GM12878 (cell line): ENCODE results near the gene CYBC1. TPM values are rescaled to one million over a fixed set of nuclear protein-coding genes. Genes with fewer than 3 reads are reported as not detected.

Experiments
- E4F1 ChIP-seq: fragments of 450-650 bp; IDR thresholded peaks from 2 replicates; pipeline ENCODE4 v1.6.1; 2018; ENCODE audit warnings: borderline replicate concordance, mild to moderate bottlenecking; ENCODE audit not compliant: partially characterized antibody
- PRDM15 ChIP-seq: fragments of 450-650 bp; formaldehyde crosslinking; IDR thresholded peaks from 2 replicates; pipeline ENCODE4 v1.4.0; 2020; ENCODE audit warnings: mild to moderate bottlenecking, moderate library complexity
- RELA ChIP-seq: fragments of 450-650 bp; IDR thresholded peaks from 2 replicates; pipeline ENCODE4 v1.8.0; 2014; ENCODE audit warnings: borderline replicate concordance; ENCODE audit not compliant: partially characterized antibody
- ZZZ3 ChIP-seq: IDR thresholded peaks from 2 replicates; pipeline ENCODE4 v1.6.1; 2011; ENCODE audit warnings: low read depth; ENCODE audit not compliant: control insufficient read depth, insufficient read length
- polyA plus RNA-seq, 11 experiments: library from polyadenylated mRNA; depleted of rRNA in 4 of 11; unstranded in 6 of 11; stranded (reverse) in 5 of 11; fragments of >200 nt; fragmentation: Nextera tagmentation in 4 of 11; fragmentation: Illumina TruSeq in 1 of 11; extraction: Ambion mirVana in 4 of 11; extraction: Trizol in 1 of 11; gene quantifications; 1 replicate in 1 of 11; 2 replicates in 10 of 11; pipeline versions ENCODE4 v1.2.1 to v1.2.3, GENCODE V29; 2011 to 2016; ENCODE audit warnings: inconsistent platforms in 2 of 11, missing spikeins in 2 of 11, low read depth in 1 of 11
- total RNA-seq, 4 experiments: library from RNA; depleted of rRNA in 3 of 4; stranded (reverse); fragments of >200 nt in 3 of 4; fragmentation: Illumina TruSeq in 1 of 4; extraction: Trizol in 1 of 4; gene quantifications; 2 replicates each; pipeline versions ENCODE4 v1.2.1 to v1.2.3, GENCODE V29; 2013 to 2021

Gene CYBC1
- total and polyA plus RNA-seq, 10 of the 15 experiments (the other 5 are each of a cell fraction or from before 2014, with no cell fraction given), result 4.2 to 162 (median 133) TPM

DNA sequence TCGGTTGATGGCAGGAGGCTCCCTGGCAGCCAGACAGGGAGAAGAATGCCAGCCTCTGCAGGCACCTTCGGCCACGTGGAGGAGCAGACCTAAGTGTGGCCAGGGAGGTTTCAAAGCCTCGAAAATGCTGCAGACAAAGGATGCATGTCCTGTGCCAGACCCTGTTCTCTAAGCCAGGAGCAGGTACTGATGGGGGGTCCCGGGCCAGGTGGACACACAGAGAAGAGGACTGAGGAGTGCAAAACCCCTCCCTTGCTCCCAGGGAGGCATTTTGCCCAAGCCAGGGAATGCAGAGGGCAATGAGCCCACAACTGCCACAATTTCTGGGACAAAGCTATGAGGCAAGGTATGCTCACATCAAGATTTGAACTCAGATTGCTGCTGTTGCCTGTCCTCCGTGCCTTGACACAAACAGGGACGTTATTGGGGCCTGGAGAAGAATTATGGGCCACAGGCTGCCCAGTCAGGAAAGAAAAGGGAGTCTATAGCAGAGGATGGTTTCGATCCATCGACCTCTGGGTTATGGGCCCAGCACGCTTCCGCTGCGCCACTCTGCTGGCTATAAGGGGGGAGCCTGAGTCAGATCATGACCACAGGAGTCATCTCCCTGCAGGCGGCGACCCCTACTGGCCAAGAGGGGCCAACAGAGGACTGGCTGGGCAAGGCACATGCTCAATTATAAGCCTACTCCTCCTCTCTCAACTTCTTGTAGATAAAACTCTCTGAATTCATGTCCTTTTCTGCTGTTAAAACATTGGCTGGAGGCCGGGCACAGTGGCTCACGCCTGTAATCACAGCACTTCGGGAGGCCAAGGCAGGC is 43.9 kb upstream of the CYBC1 start (continued):
- no peak for TF ChIP-seq E4F1
- no peak for TF ChIP-seq PRDM15
- no peak for TF ChIP-seq ZZZ3
- peak; percentile 30 for TF ChIP-seq RELA
